Activated CD4-positive, CD25-positive, alpha-beta regulatory T cell (primary cell): ENCODE measurements around the gene ELAVL2.

Source experiments
- DNase-seq, 4 experiments: peaks; one replicate each; lab custom pipeline; 2025; lab: John Stamatoyannopoulos, UW

ELAVL2 gene

GRCh38 chr9:23821375-23822181 is 4.5 kb downstream of the ELAVL2 start:
- DNase-seq: no peak

- DNase-seq: no peak
These were observed 5.3 kb downstream of the ELAVL2 start for GRCh38 chr9:23820451-23821374.

GRCh38 chr9:23819403-23819802 is 6.6 kb downstream of the ELAVL2 start:
- DNase-seq: no peak

GRCh38 chr9:23814243-23814642 is 11.8 kb downstream of the ELAVL2 start:
- DNase-seq: no peak

- no peak for DNase-seq
These were observed 13.4 kb downstream of the ELAVL2 start for GRCh38 chr9:23812673-23813072.

GRCh38 chr9:23811633-23812032 is 14.4 kb downstream of the ELAVL2 start:
- DNase-seq: no peak

- no peak for DNase-seq
These were observed 22.8 kb downstream of the ELAVL2 start for GRCh38 chr9:23803216-23803615.

GRCh38 chr9:23801523-23801922 is 24.5 kb downstream of the ELAVL2 start:
- DNase-seq: no peak

GRCh38 chr9:23799521-23799920 is 26.5 kb downstream of the ELAVL2 start:
- no peak for DNase-seq

- no peak for DNase-seq
These were observed 27.7 kb downstream of the ELAVL2 start for GRCh38 chr9:23798325-23798724.

- no peak for DNase-seq
These were observed 29.8 kb downstream of the ELAVL2 start for GRCh38 chr9:23796209-23796608.

GRCh38 chr9:23790351-23791260 is 35.4 kb downstream of the ELAVL2 start:
- DNase-seq: no peak

- no peak for DNase-seq
These were observed 36.3 kb downstream of the ELAVL2 start for GRCh38 chr9:23789529-23790254.

GRCh38 chr9:23784962-23785361 is 41.1 kb downstream of the ELAVL2 start:
- DNase-seq: no peak

- DNase-seq: no peak
These were observed 42.5 kb downstream of the ELAVL2 start for GRCh38 chr9:23783509-23783908.

- DNase-seq: no peak
These were observed 46.8 kb downstream of the ELAVL2 start for GRCh38 chr9:23779220-23779619.

GRCh38 chr9:23777328-23777727 is 48.7 kb downstream of the ELAVL2 start:
- no peak for DNase-seq

GRCh38 chr9:23775549-23775948 is 50.5 kb downstream of the ELAVL2 start:
- no peak for DNase-seq

GRCh38 chr9:23774266-23774665 is 51.8 kb downstream of the ELAVL2 start:
- no peak for DNase-seq

- DNase-seq: no peak
These were observed 53.7 kb downstream of the ELAVL2 start for GRCh38 chr9:23772385-23772783.

- DNase-seq: no peak
These were observed 54.2 kb downstream of the ELAVL2 start for GRCh38 chr9:23771746-23772384.
